Neutrophil (primary cell): ENCODE results near the gene PTPRB.

Source experiments
- H3K27ac ChIP-seq: fragments of 200-600 bp; sonication (generic); 2 replicates; pipeline ENCODE4 v1.5.1; 2016; ENCODE audit warnings: mild to moderate bottlenecking, moderate library complexity
- H3K27me3 ChIP-seq: fragments of 200-600 bp; sonication (generic); 2 replicates; pipeline ENCODE4 v1.6.0; 2016; ENCODE audit warnings: mild to moderate bottlenecking
- H3K36me3 ChIP-seq: fragments of 200-600 bp; sonication (generic); 2 replicates; pipeline ENCODE4 v1.5.1; 2017
- H3K4me1 ChIP-seq, 2 experiments: fragments of 200-600 bp in 1 of 2; sonication (generic) in 1 of 2; 1 replicate in 1 of 2; 2 replicates in 1 of 2; pipeline versions ENCODE4 v1.5.1 to v1.6.1; 2013 to 2016; ENCODE audit warnings: low read depth in 1 of 2, low read length in 1 of 2, mild to moderate bottlenecking in 1 of 2, moderate library complexity in 1 of 2; ENCODE audit not compliant: control insufficient read depth in 1 of 2, insufficient read depth in 1 of 2
- H3K4me3 ChIP-seq, 2 experiments: fragments of 200-600 bp in 1 of 2; sonication (generic) in 1 of 2; 1 replicate in 1 of 2; 2 replicates in 1 of 2; pipeline ENCODE4 v1.5.1; 2013 to 2016; ENCODE audit warnings: low read depth in 1 of 2, low read length in 1 of 2, mild to moderate bottlenecking in 1 of 2, moderate library complexity in 1 of 2
- H3K9me3 ChIP-seq: fragments of 200-600 bp; sonication (generic); 2 replicates; pipeline ENCODE4 v1.5.1; 2016
- TF ChIP-seq, protein P1 (sequence below): fragments of 200-600 bp; sonication (generic); IDR thresholded peaks from 2 replicates; pipeline ENCODE4 v1.5.1; 2016; ENCODE audit warnings: antibody characterized with exemption

PTPRB gene

DNA sequence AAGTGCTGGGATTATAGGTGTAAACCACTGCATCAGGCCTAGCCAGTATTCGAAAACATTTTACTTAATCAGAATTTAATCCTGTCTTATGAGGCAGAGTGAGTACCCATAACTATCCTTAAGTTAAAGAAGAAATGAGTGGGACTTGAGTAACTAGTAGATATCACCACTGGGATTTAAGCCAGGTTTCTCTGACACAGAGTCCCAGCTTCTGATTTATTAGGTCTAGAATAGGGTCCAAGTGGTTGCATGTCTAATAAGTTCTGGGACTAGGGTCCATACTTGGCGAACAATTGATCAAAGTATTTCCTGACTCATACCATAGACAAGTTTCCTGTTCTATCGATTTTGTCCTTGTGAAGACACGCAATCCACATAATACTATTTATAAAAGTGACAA is 18.9 kb downstream of the PTPRB start:
- Histone ChIP-seq H3K27ac (no peak overlapping the region), H3K4me3 (no peak overlapping the region), H3K4me1 (no peaks in the 10 kb centered on the region), H3K36me3 (no peaks in the 10 kb centered on the region), H3K27me3 (peaks cover under 1% of the 10 kb centered on the region), H3K9me3 (no peaks in the 10 kb centered on the region)
- TF ChIP-seq, protein P1, sequence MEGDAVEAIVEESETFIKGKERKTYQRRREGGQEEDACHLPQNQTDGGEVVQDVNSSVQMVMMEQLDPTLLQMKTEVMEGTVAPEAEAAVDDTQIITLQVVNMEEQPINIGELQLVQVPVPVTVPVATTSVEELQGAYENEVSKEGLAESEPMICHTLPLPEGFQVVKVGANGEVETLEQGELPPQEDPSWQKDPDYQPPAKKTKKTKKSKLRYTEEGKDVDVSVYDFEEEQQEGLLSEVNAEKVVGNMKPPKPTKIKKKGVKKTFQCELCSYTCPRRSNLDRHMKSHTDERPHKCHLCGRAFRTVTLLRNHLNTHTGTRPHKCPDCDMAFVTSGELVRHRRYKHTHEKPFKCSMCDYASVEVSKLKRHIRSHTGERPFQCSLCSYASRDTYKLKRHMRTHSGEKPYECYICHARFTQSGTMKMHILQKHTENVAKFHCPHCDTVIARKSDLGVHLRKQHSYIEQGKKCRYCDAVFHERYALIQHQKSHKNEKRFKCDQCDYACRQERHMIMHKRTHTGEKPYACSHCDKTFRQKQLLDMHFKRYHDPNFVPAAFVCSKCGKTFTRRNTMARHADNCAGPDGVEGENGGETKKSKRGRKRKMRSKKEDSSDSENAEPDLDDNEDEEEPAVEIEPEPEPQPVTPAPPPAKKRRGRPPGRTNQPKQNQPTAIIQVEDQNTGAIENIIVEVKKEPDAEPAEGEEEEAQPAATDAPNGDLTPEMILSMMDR: no peak

DNA sequence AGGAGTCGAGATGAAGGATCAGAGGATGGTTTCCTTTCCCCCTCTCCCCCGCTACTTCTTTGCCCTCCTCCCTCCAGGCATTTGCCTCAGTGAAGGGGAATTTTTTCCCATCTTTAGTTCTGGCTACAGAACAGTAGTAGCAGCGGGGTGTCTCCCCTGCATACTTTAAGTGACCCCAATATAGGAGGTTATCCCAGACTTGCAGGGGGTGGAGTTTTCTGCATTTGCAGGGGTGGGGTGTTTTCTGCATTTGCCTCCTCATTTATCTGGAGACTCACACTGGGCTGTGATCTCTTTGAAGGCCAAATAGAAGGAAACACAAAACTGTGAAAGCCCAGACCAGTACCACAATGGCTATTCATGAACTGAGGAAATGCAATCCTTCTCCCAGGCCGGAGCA is 19.8 kb downstream of the PTPRB start:
- H3K27me3 ChIP-seq: peaks cover 10% of the 10 kb centered on the region
- no peak overlapping the region for H3K4me3 ChIP-seq
- H3K4me1 ChIP-seq: no peaks in the 10 kb centered on the region
- H3K27ac ChIP-seq: no peak overlapping the region
- TF ChIP-seq, protein P1: no peak
- no peaks in the 10 kb centered on the region for H3K9me3 ChIP-seq
- no peaks in the 10 kb centered on the region for H3K36me3 ChIP-seq

DNA sequence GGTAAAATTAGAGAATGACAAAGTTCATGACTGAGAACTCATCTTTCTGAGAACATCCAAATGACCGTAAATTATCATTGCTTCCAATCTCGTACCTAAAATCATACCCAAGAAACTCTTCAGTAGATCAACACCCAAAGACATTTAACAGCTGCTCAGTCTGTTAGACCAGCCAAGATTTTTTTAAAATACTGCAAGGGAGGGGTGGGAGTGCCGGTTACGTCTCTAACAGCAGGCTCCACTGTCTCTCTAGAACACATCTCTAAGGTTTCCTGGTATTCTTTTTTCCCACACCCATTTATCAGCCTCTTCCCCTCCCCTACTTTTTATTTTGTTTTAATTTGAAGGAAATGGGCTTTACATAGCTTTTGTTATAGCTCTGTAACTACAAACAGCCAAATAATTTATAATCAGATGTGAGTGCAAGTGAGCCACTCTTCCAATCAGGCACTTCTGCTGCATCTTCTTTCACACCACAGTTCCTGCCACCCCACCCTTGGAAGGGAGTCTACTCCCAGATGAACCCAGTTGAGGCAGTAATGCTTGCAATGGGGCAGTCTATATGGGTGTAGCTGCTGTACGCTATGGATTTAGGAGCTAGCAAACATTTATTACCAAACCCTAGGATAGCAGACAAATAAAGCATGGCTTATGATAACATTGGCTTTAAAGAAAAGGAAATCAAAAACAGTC is 21.9 kb downstream of the PTPRB start:
- H3K9me3 ChIP-seq: no peaks in the 10 kb centered on the region
- H3K36me3 ChIP-seq: no peaks in the 10 kb centered on the region
- H3K4me3 ChIP-seq: no peak overlapping the region
- H3K4me1 ChIP-seq: no peaks in the 10 kb centered on the region
- H3K27ac ChIP-seq: no peak overlapping the region
- TF ChIP-seq, protein P1: no peak
- H3K27me3 ChIP-seq: peaks cover 31% of the 10 kb centered on the region

DNA sequence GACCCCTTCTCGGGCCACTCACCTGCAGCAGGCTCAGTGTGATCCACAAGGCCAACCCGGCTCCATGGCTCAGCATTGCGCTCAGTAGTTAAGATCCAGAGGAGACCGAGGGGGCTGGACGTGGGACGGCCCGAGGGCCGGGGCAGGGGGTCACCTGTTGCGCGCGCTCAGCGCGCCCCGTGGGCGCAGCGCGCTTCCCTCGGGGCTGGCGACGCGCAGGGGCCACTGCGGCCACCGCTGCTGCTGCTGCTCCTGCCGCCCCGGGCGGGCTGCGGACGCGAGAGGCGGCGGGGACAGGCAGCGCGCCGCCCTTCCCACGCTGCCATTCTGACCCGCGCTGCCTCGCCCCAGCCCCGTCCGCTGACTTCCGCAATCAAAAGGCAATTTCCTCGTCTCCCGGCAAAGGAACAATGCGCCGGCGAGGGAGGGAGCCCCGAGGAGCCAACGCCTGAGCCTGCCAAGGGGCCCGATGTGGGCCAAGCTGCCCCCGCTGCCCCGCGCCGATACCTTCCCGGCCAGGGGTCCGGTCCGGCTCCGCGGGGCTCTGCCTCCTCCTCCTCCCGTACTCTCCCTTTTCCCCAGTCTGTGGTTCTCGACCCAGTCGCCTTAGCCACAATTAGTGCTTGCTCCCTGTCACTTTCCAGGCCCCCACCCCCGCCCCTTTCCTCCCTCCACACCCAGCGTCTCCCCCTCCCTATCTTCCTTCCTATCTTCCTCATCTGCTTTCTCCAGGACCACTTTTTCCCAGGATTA is 27.3 kb downstream of the PTPRB start:
- Histone ChIP-seq H3K27me3 (peaks cover 82% of the 10 kb centered on the region), H3K36me3 (no peaks in the 10 kb centered on the region), H3K27ac (no peak overlapping the region), H3K4me3 (no peak overlapping the region), H3K4me1 (no peaks in the 10 kb centered on the region), H3K9me3 (no peaks in the 10 kb centered on the region)
- TF ChIP-seq, protein P1: no peak

DNA sequence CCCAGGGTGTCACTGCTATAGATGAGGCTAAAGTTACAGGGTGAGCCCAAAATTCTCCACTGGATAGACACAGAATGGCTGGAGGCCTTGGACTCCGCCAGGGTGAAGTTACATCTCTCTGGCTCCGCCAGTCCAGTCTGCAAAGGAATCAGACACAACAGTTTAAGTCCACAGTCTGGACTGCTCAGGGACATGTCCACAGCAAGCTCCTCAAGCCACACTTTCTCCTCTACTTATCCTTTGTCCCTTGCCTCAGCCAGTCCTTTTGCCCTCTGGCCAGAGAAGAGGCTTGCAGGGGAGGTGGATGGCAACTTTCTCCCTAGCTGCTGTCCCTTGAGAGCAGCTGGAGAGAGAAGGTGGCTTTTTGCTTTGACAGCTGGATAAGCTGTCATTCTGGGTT is 28.0 kb downstream of the PTPRB start:
- TF ChIP-seq, protein P1: no peak
- no peaks in the 10 kb centered on the region for H3K36me3 ChIP-seq
- H3K27ac ChIP-seq: no peak overlapping the region
- peaks cover 82% of the 10 kb centered on the region for H3K27me3 ChIP-seq
- no peaks in the 10 kb centered on the region for H3K9me3 ChIP-seq
- H3K4me3 ChIP-seq: no peak overlapping the region
- no peaks in the 10 kb centered on the region for H3K4me1 ChIP-seq
